ENCODE results near the gene GJB6.

DNA sequence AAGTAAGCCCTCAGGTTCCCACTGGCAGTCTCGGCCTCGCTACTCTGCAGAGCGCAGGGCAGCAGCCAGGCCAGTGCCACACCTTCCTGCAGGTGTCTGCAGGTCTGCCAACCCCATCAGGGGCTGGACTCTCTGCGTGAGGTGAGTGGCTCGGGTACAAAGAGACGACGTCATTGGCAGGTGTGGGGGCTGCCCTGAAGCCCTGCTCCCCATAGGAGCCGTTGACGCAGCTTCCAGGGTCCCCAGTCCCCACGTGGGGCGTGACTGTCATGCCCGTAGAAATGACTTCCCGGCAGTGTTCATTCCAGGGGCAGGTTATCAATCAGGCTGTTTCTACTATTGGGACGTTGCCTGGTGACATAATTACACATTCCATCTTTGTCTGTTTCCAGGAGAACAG, 15.3 kb upstream of the GJB6 start:
- TF ChIP-seq, protein P1, sequence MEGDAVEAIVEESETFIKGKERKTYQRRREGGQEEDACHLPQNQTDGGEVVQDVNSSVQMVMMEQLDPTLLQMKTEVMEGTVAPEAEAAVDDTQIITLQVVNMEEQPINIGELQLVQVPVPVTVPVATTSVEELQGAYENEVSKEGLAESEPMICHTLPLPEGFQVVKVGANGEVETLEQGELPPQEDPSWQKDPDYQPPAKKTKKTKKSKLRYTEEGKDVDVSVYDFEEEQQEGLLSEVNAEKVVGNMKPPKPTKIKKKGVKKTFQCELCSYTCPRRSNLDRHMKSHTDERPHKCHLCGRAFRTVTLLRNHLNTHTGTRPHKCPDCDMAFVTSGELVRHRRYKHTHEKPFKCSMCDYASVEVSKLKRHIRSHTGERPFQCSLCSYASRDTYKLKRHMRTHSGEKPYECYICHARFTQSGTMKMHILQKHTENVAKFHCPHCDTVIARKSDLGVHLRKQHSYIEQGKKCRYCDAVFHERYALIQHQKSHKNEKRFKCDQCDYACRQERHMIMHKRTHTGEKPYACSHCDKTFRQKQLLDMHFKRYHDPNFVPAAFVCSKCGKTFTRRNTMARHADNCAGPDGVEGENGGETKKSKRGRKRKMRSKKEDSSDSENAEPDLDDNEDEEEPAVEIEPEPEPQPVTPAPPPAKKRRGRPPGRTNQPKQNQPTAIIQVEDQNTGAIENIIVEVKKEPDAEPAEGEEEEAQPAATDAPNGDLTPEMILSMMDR (IDR thresholded peaks at IDR 0.05), result no peak
- TF ChIP-seq POLR2A (IDR thresholded peaks at IDR 0.05), result no peak
